ENCODE data around the gene FRYL.

- TF ChIP-seq EZH2 (IDR thresholded peaks at IDR 0.05) (no peak), POLR2AphosphoS5 (IDR thresholded peaks at IDR 0.05; ENCODE audit: borderline replicate concordance, low read depth, low read length) (no peak)
These were observed 281.2 kb downstream of the FRYL start for GRCh38 chr4:48498895-48499294.

All from SK-N-MC (cell line).